Sigmoid colon (tissue), 4 donors: ENCODE data around the gene SHH.

Experiments
- EP300 ChIP-seq, 4 donors: sonication (generic); formaldehyde crosslinking; IDR thresholded peaks; one replicate each; pipeline ENCODE4 v1.6.1; 2017; ENCODE audit warnings: antibody characterized with exemption in 4 of 4
- TF ChIP-seq, protein P1 (sequence below), 4 experiments: fragments of 450-650 bp in 3 of 4; fragments of 200-600 bp in 1 of 4; IDR thresholded peaks; one replicate each; pipeline ENCODE4 v1.5.1; 2016 to 2019; ENCODE audit warnings: antibody characterized with exemption in 4 of 4, mild to moderate bottlenecking in 3 of 4, moderate library complexity in 2 of 4

DNA sequence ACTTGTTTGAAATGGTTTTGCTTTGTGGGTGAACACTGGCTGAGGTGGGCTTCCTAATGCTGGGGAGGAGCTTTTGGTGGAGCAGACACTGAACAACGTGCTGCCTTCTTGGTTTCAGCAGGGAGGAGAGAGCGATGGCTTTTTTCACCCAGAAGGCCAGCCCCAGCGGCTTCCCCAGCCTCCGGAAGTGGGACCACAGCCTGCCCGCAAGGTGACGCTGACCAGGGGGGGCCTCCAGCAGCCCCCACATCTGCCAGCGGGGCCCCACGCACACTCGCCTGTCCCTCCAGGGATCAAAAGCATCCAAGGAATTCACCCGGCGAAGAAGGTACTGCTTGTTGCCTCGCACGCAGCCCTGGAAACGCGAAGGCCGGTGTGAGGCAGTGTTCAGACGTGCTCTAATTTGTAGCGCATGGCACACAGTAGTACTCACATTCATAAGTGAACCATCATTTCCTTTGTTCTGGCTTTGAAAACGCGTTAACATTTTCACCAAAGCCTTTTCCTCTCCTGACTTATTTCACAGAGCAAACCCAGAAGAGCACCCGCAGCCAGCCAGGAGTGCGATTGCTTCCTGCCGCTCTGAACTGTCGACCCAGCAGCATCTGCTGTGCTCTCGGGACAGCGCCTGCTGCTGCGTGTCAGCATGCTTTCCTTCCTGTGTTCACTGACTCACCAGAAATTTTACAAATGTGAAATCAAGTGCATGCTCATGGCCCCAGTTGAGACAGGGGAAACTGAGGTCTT lies 48.4 kb downstream of the SHH start:
- TF ChIP-seq, protein P1, sequence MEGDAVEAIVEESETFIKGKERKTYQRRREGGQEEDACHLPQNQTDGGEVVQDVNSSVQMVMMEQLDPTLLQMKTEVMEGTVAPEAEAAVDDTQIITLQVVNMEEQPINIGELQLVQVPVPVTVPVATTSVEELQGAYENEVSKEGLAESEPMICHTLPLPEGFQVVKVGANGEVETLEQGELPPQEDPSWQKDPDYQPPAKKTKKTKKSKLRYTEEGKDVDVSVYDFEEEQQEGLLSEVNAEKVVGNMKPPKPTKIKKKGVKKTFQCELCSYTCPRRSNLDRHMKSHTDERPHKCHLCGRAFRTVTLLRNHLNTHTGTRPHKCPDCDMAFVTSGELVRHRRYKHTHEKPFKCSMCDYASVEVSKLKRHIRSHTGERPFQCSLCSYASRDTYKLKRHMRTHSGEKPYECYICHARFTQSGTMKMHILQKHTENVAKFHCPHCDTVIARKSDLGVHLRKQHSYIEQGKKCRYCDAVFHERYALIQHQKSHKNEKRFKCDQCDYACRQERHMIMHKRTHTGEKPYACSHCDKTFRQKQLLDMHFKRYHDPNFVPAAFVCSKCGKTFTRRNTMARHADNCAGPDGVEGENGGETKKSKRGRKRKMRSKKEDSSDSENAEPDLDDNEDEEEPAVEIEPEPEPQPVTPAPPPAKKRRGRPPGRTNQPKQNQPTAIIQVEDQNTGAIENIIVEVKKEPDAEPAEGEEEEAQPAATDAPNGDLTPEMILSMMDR (IDR thresholded peaks at IDR 0.05): no peak
- TF ChIP-seq EP300 (IDR thresholded peaks at IDR 0.05): no peak
